Activated CD4-positive, alpha-beta T cell treated with anti-CD3 and anti-CD28 coated beads for 24 hours (primary cell): Measurements from ENCODE around the gene BPI.
"Not testable (repeated sequence)": the region's sequence is repeated elsewhere in the genome, so short reads cannot be mapped to it uniquely, and the experiment has no call there.

Experiments
- DNase-seq, 2 donors: peaks; one replicate each; pipeline ENCODE4 v3.0.0-alpha.2; 2020; ENCODE audit warnings: low read depth in 2 of 2

The BPI gene

DNA sequence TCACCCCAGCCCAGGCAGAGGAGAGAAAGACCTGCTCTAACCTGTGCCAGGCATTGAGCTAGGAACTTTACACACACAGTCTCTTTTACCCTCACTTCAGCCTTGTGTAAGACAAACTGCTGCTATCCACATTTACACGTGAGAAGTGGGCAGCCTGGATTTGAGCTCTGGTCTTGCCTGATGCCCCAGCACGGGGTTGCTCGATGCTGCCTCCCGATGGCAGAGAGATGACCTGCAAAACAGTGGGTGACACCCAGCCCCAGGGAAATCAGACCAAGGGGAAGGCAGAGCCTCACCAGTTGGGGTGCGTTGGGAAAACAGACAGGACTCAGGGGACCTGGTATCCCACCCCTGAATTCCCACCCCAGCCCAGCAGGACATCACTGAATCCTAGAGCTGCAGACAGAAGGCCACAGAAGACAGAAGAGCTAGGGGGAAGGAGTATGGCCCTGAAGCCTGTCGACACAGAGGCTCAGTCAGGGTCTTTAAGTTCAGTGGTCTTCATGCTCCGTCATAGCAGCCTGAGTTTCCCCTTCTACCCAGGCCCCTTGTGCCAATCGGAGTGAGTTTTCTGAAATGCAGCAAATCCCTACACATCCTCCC lies 990 bp downstream of the BPI start:
- peak in 1 of 2 donors; percentile 9 for DNase-seq

DNA sequence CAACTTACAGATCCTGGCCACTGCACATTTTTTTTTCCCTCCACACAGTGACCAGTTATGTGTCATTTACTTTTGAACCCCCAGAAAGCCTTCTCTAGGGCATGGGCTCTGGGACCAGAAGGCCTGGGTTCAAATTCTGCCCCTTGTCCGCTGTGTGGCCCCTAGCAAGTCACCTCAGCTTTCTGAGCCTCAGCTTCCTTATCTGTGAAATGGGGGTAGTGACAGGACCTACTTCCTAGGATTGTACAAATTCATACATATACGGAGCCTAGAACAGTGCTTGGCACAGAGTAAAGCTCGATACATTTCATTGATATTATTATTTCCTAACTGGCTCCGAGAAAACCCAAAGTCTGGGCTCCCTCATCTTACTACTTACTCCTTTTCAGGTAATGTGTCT lies 1.6 kb downstream of the BPI start:
- DNase-seq: no peak

DNA sequence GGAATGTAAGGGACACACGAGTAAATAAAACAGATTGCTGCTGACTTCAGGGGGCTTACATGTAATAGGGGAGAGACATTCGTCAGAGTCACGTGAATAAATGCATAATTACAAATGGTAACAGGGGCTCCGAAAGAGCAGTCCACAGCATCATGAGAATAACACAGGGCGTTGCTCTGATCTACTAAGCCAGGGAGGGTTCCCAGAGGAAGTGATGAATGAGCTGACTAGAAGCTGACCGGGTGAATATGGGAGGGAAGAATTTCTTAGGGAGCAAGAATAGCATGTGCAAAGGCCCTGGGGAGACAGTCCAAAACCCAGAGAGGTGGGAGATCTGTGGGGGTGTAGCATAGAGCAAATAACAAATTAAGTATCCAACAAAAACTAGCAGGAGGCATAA lies 2.4 kb downstream of the BPI start:
- DNase-seq: no peak

DNA sequence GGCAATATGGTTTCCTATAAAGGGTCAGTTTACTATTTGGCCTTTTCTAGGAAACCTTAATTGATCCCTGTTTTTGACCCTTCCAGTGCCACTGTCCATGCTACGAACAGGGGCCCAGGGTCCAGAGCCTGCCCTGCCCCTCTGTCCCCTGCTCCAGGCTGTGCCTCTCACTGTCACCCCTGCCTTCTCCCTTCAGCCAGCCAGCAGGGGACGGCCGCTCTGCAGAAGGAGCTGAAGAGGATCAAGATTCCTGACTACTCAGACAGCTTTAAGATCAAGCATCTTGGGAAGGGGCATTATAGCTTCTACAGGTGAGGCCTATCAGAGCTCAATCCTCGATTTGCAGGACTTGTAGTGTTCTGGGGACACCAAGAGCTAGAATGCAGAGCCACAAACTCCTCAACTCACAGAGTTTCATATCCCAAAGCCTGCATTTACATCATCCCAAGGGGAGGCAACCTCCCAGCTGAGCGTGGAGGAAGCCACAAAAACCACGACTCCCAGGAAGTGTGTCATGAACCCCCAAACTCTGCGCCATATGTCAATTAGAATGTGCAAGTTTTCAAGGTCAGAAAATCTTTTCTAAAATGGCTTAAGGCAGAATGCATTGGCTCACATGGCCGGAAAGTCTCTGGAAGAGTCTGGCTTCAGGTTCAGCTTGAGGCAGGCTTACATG lies 3.6 kb downstream of the BPI start:
- DNase-seq: no peak

DNA sequence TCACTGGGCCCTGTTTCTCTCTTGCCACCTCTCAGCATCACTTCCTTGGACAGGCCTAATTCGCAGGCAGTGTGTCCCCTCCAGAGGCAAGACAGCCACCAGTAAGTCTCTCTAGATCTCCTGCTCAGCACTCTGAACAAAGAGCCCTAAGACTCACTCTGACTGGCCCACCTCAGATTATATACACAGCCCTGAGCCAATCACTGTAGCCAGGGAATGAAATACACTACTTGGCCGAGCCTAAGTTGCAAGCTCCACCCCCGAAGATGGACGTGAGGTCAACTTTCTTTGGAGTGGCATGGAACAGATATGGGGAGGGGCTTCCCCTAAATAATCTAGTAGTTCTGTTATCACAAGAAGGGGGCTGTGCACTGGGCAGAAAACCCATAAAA lies 4.1 kb downstream of the BPI start:
- DNase-seq: no peak

DNA sequence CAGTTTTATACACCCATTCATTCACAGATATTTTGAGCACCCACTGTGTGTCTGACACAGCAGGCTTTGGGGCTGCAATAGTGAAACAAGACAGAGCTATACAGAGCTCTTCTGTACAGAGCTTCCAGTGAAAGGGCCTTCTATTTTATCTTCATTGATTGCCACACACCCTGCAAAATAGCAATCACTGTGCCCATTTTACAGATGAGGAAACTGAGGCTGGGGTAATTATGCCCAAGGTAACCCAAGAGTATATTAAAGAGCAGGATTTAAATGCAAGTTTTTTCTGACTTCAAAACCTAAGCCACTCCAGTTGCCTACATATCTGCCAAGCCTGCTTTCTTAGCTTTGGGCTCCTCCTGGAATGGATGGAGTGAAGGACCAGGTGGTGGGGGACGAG lies 4.5 kb downstream of the BPI start:
- no peak for DNase-seq

DNA sequence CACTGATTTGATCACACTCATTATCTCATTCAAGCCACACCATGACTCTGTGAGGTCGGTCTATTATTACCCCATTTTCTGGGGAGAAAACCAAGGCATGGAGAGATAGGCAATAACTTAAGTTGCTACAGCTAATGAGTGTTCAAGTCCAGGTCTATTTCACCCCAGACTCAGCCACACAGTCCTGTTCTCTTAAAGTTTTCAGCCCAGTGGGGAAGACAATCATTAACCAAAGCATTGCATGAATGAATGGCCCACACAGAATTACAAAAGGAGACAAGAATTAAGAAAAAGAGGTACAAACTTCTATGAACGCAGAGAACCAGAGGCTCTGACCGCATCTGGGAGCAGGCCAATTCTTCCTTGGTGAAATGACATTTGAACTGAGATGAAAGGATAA lies 7.1 kb downstream of the BPI start:
- DNase-seq: no peak

DNA sequence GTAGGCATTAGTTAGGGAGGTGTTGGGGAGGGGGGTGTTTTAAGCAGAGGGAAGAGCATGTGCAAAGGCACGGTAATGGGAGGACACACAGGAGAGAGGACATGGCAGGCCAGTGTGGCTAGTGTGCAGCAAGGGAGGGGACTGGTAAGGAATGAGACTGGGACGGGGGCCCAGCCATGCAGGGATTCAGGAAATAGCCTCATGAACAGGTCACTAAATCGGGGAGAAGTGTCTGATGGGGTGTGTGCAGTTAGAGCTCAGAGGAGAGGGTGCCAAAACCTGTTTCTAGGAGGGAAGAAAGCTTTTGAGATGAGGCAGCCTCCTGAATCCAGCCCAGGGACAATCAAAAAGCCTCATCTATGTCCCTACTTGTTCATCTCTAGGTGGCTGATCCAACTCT lies 7.5 kb downstream of the BPI start:
- DNase-seq: no peak

DNA sequence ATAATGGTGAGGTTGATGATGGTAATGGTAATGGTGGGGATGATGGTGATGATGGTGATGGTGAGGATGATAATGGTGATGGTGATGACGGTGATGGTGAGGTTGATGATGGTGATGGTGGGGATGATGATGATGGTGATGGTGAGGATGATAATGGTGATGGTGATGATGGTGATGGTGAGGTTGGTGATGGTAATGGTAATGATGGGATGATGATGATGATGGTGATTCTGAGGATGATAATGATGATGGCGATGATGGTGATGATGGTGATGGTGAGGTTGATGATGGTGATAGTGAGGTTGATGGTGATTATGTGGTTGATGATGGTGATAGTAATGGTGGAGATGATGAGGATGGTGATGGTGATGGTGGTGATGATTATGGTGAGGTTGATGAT lies 9.7 kb downstream of the BPI start:
- DNase-seq: no peak

DNA sequence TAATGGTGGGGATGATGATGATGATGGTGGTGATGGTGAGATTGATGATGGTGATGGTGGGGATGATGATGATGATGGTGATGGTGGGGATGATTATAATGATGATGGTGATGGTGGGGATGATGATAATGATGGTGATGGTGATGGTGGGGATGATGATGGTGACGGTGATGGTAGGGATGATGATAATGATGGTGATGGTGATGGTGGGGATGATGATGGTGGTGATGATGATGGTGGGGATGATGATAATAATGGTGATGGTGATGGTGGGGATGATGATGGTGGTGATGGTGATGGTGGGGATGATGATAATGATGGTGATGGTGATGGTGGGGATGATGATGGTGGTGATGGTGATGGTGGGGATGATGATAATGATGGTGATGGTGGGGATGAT lies 10.4 kb downstream of the BPI start:
- not testable (repeated sequence) for DNase-seq

DNA sequence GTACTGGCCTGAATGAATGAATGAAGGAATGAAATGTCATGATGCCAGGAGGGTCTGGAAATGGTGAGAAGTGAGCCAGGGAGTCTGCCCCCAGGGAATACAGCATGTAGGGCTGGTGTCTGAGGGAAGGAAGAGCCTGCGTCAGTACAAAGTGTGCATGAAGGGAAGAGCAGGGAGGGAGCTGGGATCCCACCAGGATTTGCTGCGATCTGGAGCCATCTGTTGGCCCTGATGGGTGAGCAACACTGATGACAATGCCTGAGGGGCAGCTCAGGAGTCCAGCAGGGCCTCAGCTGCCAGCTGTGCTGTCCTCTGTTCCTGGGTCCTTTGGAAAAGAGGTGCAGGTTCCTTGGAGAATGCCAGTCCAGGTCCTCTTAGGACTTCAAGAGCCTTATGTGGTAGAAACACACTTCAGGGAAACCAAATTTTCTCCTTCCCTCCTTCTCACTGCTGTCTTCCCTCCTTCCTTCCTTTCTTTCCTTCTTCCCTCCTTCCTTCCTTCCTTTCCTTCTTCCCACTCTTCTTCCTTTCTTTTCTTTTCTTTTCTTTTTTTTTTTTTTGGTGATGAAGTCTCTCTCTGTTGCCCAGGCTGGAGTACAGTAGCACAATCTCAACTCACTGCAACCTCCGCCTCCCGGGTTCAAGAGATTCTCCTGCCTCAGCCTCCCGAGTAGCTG lies 11.5 kb downstream of the BPI start:
- no peak for DNase-seq

DNA sequence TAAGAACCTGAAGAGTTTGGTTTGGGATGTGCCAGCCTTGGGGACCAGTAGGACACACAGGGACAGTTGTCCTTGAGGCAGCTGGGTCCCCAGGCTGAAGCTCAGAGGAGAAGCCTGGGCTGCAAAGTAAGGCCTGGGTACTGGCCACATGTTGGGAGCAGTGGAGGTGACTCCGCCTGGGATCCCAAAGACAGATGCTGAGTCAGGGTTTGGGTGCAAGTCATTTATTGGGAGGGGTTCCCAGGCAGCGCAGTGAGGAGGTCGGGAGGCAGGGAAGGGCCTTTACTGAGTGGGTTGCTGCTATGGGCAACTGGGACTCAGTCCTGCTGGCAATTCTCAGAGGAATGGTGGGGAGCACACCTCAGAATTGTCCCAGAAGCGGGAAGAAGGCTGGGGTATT lies 12.4 kb downstream of the BPI start:
- DNase-seq: no peak

DNA sequence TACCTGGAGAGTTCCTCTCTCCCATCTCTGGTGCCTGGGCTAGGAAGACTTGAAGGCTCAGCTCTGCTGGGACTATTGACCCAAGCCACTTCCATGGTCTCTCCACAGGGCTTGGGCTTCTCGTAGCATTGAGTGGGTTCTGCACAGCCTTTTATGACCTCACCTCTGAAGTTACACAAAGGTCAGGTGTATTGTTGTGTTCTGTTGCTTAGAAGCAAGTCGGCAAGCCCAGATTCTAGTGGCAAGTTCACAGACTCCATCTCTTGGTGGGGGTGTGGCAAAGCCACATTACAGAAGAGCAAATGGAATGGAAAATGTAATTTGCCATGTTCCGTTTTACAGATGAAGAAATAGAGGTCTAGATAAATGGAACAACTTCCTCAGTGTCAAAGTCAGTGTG lies 13.5 kb downstream of the BPI start:
- no peak for DNase-seq

DNA sequence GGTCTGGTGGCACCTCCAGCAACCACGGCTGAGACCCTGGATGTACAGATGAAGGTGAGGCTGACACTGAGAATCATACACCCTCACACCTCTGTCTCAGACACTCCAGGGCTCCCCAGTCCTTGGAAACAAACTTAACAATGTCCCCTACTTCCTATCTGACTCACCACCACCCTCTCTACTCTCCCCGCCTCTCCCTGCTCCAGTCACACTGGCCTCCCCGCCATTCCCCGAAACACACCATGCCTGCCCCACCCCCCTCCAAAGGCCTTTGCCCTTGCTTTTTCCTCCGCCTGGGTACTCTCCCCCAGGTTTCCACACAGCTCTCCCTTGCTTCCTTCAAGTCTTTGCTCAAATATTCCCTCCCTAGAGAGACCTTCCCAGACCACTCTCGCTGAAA lies 16.3 kb downstream of the BPI start:
- no peak for DNase-seq

DNA sequence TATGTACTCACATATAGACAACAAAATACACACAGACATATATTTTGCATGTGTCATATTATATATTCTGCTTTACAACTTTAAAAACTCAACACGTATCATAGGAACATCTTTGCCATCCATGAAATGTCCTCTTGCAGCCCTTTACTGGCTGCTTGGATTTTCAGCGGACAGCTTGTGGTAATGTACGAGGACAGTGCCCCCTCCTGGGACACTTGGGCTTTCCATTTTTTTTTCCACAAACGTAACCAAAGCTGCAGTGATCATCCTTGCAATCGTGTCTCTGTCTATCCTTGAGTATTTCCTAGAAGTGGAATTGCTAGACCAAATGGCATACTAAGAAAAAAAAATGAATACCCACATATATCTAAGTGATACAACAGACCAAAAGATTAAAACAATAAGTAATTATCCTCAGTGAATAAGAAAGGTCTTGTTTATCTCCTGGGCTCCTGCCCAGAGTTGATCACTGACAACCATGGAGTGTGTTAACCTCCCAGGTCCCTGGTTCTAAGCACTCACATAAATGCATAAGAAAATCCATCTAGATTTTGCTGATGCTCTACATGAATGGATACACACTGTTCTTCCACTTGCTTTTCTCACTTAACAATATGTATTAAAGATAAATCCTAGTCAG lies 18.1 kb downstream of the BPI start:
- DNase-seq: no peak

DNA sequence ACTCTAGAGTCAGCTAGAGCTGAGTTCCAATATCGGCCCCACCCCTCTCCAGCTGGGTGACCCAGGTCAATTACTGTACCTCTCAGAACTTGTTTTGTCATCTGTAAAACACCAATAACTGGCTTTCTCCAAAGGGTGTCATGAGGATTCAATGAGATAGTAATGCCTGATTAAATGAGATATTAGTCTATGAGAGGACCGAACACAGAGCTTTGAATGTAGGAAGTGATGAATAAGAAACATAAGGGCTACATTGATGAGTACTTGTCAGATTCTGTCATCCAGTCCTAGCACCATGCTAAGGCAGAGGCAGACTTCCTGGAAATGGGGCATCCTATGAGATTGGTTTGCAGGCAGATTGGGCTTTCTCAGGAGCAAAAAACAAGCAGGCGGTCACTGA lies 20.2 kb downstream of the BPI start:
- no peak for DNase-seq

DNA sequence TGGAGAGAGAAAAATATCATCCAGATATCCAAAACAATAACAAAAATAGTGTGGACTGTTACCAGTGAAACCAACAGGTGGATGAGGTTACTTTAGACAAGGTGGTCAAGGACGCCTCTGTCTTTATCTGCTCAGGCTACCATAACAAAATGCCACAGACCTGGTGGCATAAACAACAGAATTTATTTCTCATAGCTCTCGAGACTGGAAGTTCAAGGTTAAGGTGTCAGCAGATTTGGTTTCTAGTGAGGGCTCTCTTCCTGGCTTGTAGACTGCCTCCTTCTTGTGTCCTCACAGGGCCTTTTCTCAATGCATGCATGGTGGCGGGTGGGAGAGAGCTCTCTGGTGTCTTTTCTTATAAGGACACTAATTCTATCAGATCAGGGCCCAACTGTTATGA lies 21.2 kb downstream of the BPI start:
- no peak for DNase-seq

DNA sequence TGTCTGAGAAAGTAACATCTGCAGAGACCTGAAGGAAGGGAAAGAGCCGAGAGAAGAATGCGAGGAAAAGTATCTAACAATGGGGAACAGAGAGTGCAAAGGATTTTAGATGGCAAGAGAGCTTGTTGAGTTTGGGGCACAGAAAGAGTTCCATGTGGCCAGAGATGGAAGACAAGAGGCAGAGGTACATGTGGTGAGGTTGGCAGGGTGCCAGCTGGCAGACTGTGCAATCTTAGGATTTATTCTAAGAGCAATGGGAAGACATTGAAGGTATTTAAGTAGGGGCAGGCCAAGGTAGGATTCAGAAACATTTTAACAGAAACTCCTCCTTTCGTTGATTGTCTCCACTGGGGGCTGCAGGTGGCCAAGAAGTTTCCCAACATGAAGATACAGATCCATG lies 21.9 kb downstream of the BPI start:
- no peak for DNase-seq

DNA sequence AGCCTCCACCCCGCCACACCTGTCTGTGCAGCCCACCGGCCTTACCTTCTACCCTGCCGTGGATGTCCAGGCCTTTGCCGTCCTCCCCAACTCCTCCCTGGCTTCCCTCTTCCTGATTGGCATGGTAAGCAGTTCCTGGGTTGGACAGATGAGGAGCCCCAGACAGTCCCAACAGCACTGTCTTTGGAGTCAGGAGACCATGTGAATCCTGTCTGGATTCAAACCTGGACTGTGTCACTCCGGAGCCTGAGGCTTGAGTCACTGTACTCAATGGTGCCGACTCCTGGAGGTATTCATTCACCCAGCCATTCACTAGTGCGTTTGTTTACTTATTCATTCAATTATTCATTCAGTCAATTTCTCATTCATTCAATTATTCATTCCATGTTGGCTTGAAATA lies 22.4 kb downstream of the BPI start:
- DNase-seq: no peak

DNA sequence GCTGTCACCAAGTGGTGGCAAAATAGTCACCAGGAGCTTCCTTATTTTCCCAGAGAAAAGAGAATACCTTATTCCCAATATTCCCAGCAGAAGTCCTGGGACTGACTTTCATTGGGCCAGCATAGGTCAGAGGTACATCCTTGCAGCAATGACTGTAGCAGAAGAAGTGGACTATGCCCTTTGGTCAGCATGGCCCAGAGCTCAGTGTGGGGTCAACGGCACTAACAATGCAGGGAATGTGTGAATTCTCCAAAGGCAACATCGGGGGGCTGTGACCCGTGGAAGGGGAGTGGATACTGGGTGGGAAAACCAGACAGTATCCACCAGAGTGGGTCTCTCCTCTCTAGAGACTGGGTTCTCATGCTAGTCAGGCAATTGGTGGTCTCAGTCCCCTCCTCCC lies 26.7 kb downstream of the BPI start:
- no peak for DNase-seq

DNA sequence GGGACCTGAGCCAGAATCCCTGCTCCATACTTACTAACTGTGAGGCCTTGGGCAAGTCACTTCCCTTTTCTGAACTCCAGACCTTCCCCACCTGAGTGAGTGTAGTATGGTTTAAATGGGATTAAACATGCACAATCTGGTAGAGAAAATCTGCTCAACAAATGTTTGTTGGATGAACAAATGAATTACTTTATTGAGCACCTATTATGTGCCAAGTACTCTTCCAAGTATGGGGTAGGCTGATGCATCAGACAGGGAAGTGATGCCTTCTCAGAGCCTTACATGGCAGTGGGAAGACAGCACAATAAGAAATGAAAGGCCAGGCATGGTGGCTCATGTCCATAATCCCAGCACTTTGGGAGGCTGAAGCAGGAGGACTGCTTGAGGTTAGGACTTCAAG lies 27.3 kb downstream of the BPI start:
- no peak for DNase-seq

DNA sequence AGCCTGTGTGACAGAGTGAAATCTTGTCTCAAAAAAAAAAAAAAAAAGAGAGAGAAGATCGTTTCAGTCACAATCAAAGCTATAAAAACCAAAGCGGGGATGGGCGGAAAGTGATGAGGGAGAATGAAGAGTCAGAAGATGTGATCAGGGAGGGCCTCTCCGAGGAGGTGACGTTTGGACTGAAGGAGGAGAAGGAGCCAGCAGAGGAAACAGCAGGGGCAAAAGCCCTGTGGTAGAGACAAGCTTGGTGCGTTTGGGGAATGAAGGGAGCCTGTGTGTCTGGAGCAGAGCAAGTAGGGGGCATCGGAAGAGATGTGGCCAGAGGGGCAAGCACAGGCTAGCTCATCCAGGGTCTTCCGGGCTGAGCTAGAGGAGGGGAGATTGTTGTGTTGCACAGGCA lies 27.9 kb downstream of the BPI start:
- no peak for DNase-seq

DNA sequence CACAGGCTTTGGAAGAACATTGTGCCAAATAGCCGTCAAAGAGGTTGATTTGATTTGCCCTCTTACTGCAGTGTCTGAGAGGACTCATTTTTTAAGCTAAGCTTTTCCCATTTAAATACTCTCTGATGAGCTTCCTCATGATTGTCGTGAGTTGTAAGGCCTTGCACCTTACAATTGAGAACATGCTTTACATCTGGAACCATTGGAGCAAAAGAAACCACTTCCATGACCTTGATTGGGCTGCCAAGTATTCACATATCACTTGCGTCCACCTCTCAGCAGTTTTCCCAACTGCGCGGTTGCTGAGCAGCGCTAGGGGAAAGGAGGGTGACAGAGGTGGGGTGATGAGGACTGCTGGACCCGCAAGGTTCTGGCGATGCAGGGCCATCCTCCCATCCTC lies 30.1 kb downstream of the BPI start:
- no peak for DNase-seq
